Liver (tissue), 9 donors: ENCODE data around the gene NCOA3. TPM values are rescaled to one million over a fixed set of nuclear protein-coding genes. Genes with fewer than 3 reads are reported as not detected.

Experiments used
- DNase-seq: peaks from one replicate; pipeline ENCODE4 v3.0.0-alpha.2; 2017; ENCODE audit warnings: low spot score
- H3K27ac ChIP-seq, 2 donors: one replicate each; pipeline ENCODE4 v1.7.0; 2013; ENCODE audit warnings: inconsistent platforms in 2 of 2, low read length in 2 of 2, control low read depth in 1 of 2, low read depth in 1 of 2, mild to moderate bottlenecking in 1 of 2
- H3K27me3 ChIP-seq, 4 donors: one replicate each; pipeline versions ENCODE4 v1.6.1 to v1.7.0; 2013; ENCODE audit warnings: low read length in 3 of 4, inconsistent platforms in 1 of 4, mild to moderate bottlenecking in 1 of 4, moderate library complexity in 1 of 4; ENCODE audit not compliant: control insufficient read depth in 4 of 4, insufficient read depth in 4 of 4
- H3K36me3 ChIP-seq, 4 donors: one replicate each; pipeline versions ENCODE4 v1.6.1 to v1.7.0; 2013; ENCODE audit warnings: low read length in 3 of 4, mild to moderate bottlenecking in 3 of 4, low read depth in 1 of 4, moderate library complexity in 1 of 4; ENCODE audit not compliant: control insufficient read depth in 4 of 4, insufficient read depth in 3 of 4
- H3K4me1 ChIP-seq, 4 donors: one replicate each; pipeline versions ENCODE4 v1.6.1 to v1.7.0; 2013; ENCODE audit warnings: low read length in 3 of 4, mild to moderate bottlenecking in 3 of 4, moderate library complexity in 1 of 4; ENCODE audit not compliant: control insufficient read depth in 4 of 4, insufficient read depth in 4 of 4
- H3K4me3 ChIP-seq, 3 donors: one replicate each; pipeline versions ENCODE4 v1.6.1 to v1.7.0; 2013; ENCODE audit warnings: low read length in 3 of 3, control low read depth in 1 of 3, low read depth in 1 of 3, mild to moderate bottlenecking in 1 of 3
- H3K9ac ChIP-seq, 2 donors: one replicate each; pipeline ENCODE4 v1.7.0; 2013; ENCODE audit warnings: low read length in 2 of 2, mild to moderate bottlenecking in 2 of 2, moderate library complexity in 2 of 2, control low read depth in 1 of 2, low read depth in 1 of 2
- H3K9me3 ChIP-seq, 4 donors: one replicate each; pipeline versions ENCODE4 v1.6.1 to v1.7.0; 2013; ENCODE audit warnings: low read length in 3 of 4; ENCODE audit not compliant: control insufficient read depth in 4 of 4
- ATF3 ChIP-seq: IDR thresholded peaks from 2 replicates; pipeline ENCODE4 v1.6.1; 2016; ENCODE audit warnings: antibody characterized with exemption
- CTCF ChIP-seq: fragments of 150-350 bp; IDR thresholded peaks from 2 replicates; pipeline ENCODE4 v1.5.1; 2017; ENCODE audit warnings: improper control_type of control experiment, low read depth, low read length; ENCODE audit not compliant: missing input control
- EGR1 ChIP-seq, 2 donors: IDR thresholded peaks; 2 replicates each; pipeline ENCODE4 v1.6.1; 2016 to 2018; ENCODE audit warnings: antibody characterized with exemption in 2 of 2, low read depth in 2 of 2
- FOXA1 ChIP-seq: IDR thresholded peaks from 2 replicates; pipeline ENCODE4 v1.6.1; 2016; ENCODE audit warnings: antibody characterized with exemption
- FOXA2 ChIP-seq: IDR thresholded peaks from 2 replicates; pipeline ENCODE4 v1.6.1; 2016; ENCODE audit warnings: antibody characterized with exemption
- GABPA ChIP-seq, 2 donors: IDR thresholded peaks in 1 of 2; conservative IDR thresholded peaks in 1 of 2; 2 replicates each; pipeline ENCODE4 v1.6.1; 2016; ENCODE audit warnings: antibody characterized with exemption in 2 of 2, mild to moderate bottlenecking in 1 of 2, moderate library complexity in 1 of 2
- HNF4A ChIP-seq, 2 donors: conservative IDR thresholded peaks; 2 replicates each; pipeline ENCODE4 v1.6.1; 2016; ENCODE audit warnings: antibody characterized with exemption in 2 of 2, mild to moderate bottlenecking in 2 of 2
- HNF4G ChIP-seq: IDR thresholded peaks from 2 replicates; pipeline ENCODE4 v1.6.1; 2016; ENCODE audit warnings: antibody characterized with exemption
- JUND ChIP-seq, 2 donors: IDR thresholded peaks; 2 replicates each; pipeline ENCODE4 v1.6.1; 2016; ENCODE audit warnings: antibody characterized with exemption in 2 of 2
- NR2F2 ChIP-seq: IDR thresholded peaks from 2 replicates; pipeline ENCODE4 v1.6.1; 2016; ENCODE audit warnings: antibody characterized with exemption
- RAD21 ChIP-seq, 2 donors: IDR thresholded peaks; 2 replicates each; pipeline ENCODE4 v1.6.1; 2016; ENCODE audit warnings: antibody characterized with exemption in 2 of 2, mild to moderate bottlenecking in 2 of 2
- REST ChIP-seq: IDR thresholded peaks from 2 replicates; pipeline ENCODE4 v1.6.1; 2016; ENCODE audit warnings: antibody characterized with exemption, mild to moderate bottlenecking
- RXRA ChIP-seq, 2 donors: IDR thresholded peaks; 2 replicates each; pipeline ENCODE4 v1.6.1; 2017 to 2018; ENCODE audit warnings: antibody characterized with exemption in 2 of 2, mild to moderate bottlenecking in 1 of 2
- SP1 ChIP-seq: IDR thresholded peaks from 2 replicates; pipeline ENCODE4 v1.6.1; 2018; ENCODE audit warnings: antibody characterized with exemption, mild to moderate bottlenecking
- TAF1 ChIP-seq: conservative IDR thresholded peaks from 2 replicates; pipeline ENCODE4 v1.6.1; 2016; ENCODE audit warnings: antibody characterized with exemption, mild to moderate bottlenecking
- YY1 ChIP-seq: IDR thresholded peaks from 2 replicates; pipeline ENCODE4 v1.6.1; 2016; ENCODE audit warnings: antibody characterized with exemption, mild to moderate bottlenecking
- ZBTB33 ChIP-seq: IDR thresholded peaks from 2 replicates; pipeline ENCODE4 v1.6.1; 2016; ENCODE audit warnings: antibody characterized with exemption
- WGBS: extraction: QIAGEN DNeasy Blood & Tissue Kit; methylation state at CpG from one replicate; pipeline ENCODE4 v1.1.7; 2013; 5-methylcytosine and 5-hydroxymethylcytosine counted together
- polyA plus RNA-seq, 2 donors: library from polyadenylated mRNA; stranded (reverse) in 1 of 2; unstranded in 1 of 2; fragments of 200-250 nt in 1 of 2; fragments of >200 nt in 1 of 2; fragmentation: Nextera tagmentation in 1 of 2; extraction: Ambion mirVana in 1 of 2; gene quantifications; one replicate each; pipeline versions ENCODE4 v1.2.1 to v1.2.3, GENCODE V29; 2013 to 2015
- total RNA-seq, 2 donors: library from RNA; depleted of rRNA; stranded (reverse); fragments of >200 nt; gene quantifications; one replicate each; pipeline ENCODE4 v1.2.3, GENCODE V29; 2014
- donor health status: healthy.
- donor health status: healthy.
- donor health status: healthy.
- donor health status: healthy.
- donor health status: healthy.

NCOA3 gene
- total and polyA plus RNA-seq, 4 donors = 3.8 to 18.2 (median 8.9) TPM

GRCh38 chr20:47672166-47672565 is 170.5 kb downstream of the NCOA3 start:
- DNase-seq = no peak
- no peaks in the 10 kb centered on the region for H3K27me3 ChIP-seq
- WGBS = 97% methylated on average over 15 of the region's 15 CpGs
- peaks cover 2 to 10% (median 5%) of the 10 kb centered on the region in 4 donors for H3K4me1 ChIP-seq
- no peaks in the 10 kb centered on the region for H3K9me3 ChIP-seq
- H3K9ac ChIP-seq = no peak overlapping the region
- TF ChIP-seq EGR1 (IDR thresholded peaks at IDR 0.05; ENCODE audit: low read depth in 2 of 2) (no peak), REST (no peak), FOXA1 (no peak), JUND (IDR thresholded peaks at IDR 0.05) (no peak), HNF4A (conservative IDR thresholded peaks at IDR 0.05) (no peak), RXRA (IDR thresholded peaks at IDR 0.05) (no peak)
- no peak overlapping the region for H3K27ac ChIP-seq
- no peak overlapping the region for H3K4me3 ChIP-seq
- H3K36me3 ChIP-seq = peaks cover 0 to 2% (median 0%) of the 10 kb centered on the region in 4 donors

GRCh38 chr20:47672886-47673670 is 171.4 kb downstream of the NCOA3 start:
- 76% methylated on average over 16 of the region's 16 CpGs for WGBS
- no peak overlapping the region for H3K27ac ChIP-seq
- no peaks in the 10 kb centered on the region for H3K9me3 ChIP-seq
- TF ChIP-seq HNF4A (conservative IDR thresholded peaks at IDR 0.05) (peak in 1 of 2 donors; percentile 49), RXRA (IDR thresholded peaks at IDR 0.05) (peak in 1 of 2 donors; percentile 61), FOXA2 (no peak), NR2F2 (no peak), HNF4G (no peak), REST (no peak)
- no peak for DNase-seq
- H3K27me3 ChIP-seq = no peaks in the 10 kb centered on the region
- H3K36me3 ChIP-seq = peaks cover 0 to 2% (median 0%) of the 10 kb centered on the region in 4 donors
- H3K4me3 ChIP-seq = no peak overlapping the region
- H3K4me1 ChIP-seq = peaks cover 2 to 10% (median 5%) of the 10 kb centered on the region in 4 donors
- no peak overlapping the region for H3K9ac ChIP-seq

- H3K27me3 ChIP-seq = no peaks in the 10 kb centered on the region
- no peaks in the 10 kb centered on the region for H3K9me3 ChIP-seq
- no peak overlapping the region for H3K27ac ChIP-seq
- TF ChIP-seq TAF1 = no peak
- TF ChIP-seq ZBTB33 = no peak
- no peak for TF ChIP-seq ATF3
- no peak for TF ChIP-seq CTCF
- no peak for TF ChIP-seq SP1
- no peak for TF ChIP-seq RXRA (IDR thresholded peaks at IDR 0.05)
- TF ChIP-seq RAD21 (IDR thresholded peaks at IDR 0.05) = no peak
- TF ChIP-seq GABPA (IDR thresholded peaks at IDR 0.05 in 1 of 2, conservative IDR thresholded peaks at IDR 0.05 in 1 of 2) = no peak
- TF ChIP-seq YY1 = no peak
- peaks cover 2 to 10% (median 5%) of the 10 kb centered on the region in 4 donors for H3K4me1 ChIP-seq
- H3K4me3 ChIP-seq = no peak overlapping the region
- H3K36me3 ChIP-seq = peaks cover 0 to 2% (median 0%) of the 10 kb centered on the region in 4 donors
- no peak overlapping the region for H3K9ac ChIP-seq
- 96% methylated on average over 6 of the region's 6 CpGs for WGBS
- DNase-seq = no peak
Observed at GRCh38 chr20:47673671-47673955, 171.9 kb downstream of the NCOA3 start.
